RWPE1 (cell line): ENCODE data around the gene RBKS.
A peak's percentile ranks its signal among the peaks of the same experiment; 100 is the strongest.
"Not testable (repeated sequence)": the region's sequence is repeated elsewhere in the genome, so short reads cannot be mapped to it uniquely, and the experiment has no call there.

ENCODE experiments used
- CTCF ChIA-PET: fragments of 350-600 bp; sonication (Branson Sonifier 250); formaldehyde crosslinking; extraction: SDS; loops from one replicate; lab custom pipeline; 2021; lab: Yijun Ruan, JAX
- POLR2A ChIA-PET: fragments of 400-600 bp; formaldehyde crosslinking; extraction: SDS; loops from one replicate; lab custom pipeline; 2020; ENCODE audit warnings: antibody characterized with exemption; ENCODE audit not compliant: low non-redundant PET; lab: Yijun Ruan, JAX
- DNase-seq: peaks from one replicate; pipeline ENCODE4 v3.0.0; 2012; ENCODE audit warnings: low spot score
- H3K27ac ChIP-seq: fragments of 450-650 bp; 2 replicates; pipeline ENCODE4 v1.5.1; 2017
- CTCF ChIP-seq: fragments of 450-650 bp; conservative IDR thresholded peaks from 2 replicates; pipeline ENCODE4 v1.5.1; 2017; ENCODE audit warnings: low read depth, mild to moderate bottlenecking

The RBKS gene

DNA sequence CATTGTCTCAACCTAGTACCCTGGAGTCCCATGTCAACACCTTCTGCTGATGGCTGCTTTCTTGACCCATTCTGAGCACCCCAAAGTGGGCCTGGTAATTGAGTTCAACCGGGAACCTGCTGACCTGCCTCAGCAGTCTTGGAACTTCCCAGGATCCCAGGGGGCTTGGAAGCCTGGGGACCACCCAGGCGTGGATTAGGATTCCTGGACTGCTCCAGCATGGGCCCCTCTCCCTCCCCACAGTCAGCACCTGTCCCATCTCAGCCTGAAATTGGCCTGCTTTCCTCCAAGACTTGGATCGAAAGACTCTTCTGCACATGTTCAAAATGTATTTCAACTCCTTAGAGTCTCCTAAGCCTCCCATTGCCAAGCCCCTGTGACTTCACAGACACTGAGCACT is 134.1 kb downstream of the RBKS start:
- ChIA-PET POLR2A (no interaction called here), CTCF (no interaction called here)
- TF ChIP-seq CTCF = no peak
- H3K27ac ChIP-seq = 0 out of 2 replicates have a peak overlapping the region, but pooled peaks have one; percentile 1
- DNase-seq = no peak

DNA sequence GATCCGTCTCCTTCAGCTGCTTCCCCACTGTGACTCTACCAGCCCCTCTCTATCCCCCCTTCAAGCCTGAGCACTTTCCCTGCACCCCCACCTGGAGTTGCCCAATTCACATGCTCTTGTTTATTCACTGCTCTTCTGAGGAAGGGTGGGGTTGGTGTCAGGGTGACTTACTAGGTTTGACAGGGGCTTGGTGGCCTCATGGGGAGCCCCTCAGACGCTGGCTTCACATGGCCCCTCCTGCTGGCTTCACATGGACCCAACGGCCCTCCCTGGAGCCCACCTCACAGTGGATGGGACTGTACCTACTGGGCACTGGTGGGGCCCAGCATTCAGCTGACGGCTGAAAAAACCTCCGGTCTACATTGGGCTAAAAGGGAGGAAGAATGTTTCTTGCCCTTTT is 135.4 kb downstream of the RBKS start:
- DNase-seq = no peak
- CTCF ChIA-PET = interaction anchor here (0.7 to 1.3 kb wide), 4 partner anchors 26 to 51 kb away, joined by 3 to 4 read pairs (median 4); no protein-coding TSS in a partner anchor
- TF ChIP-seq CTCF = no peak
- H3K27ac ChIP-seq = peak overlapping the region; percentile 32
- POLR2A ChIA-PET = no interaction called here

DNA sequence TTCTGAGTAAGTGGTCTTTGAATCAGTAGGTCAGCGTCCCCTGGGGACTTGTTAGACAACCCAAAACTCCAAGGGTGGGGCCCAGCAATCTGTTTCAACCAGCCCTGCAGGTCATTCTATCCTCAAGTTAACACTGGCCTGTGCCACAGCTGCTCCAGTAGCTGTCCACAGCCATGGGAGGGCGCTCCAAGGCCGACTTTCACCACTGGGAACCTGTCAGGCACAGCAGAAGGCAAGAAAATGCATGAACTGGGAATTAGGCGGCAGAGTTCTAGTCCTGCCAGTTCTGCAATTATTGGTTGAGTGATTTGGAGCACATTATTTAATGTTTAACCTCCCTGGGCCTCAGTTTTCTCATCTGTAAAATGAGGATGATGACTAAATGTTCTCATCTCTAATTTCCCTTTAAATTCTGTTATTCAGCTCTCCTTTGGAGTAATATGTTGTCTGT is 136.0 kb downstream of the RBKS start:
- DNase-seq = peak; percentile 59
- ChIA-PET CTCF (interaction anchor here (0.6 to 1.3 kb wide), 7 partner anchors 10 to 462 kb away, joined by 3 to 6 read pairs (median 3); no protein-coding TSS in a partner anchor), POLR2A (no interaction called here)
- H3K27ac ChIP-seq = no peak overlapping the region
- TF ChIP-seq CTCF = no peak; the same call in 1 of the 2 replicates

GRCh38 chr2:27752551-27753237 is 137.5 kb downstream of the RBKS start:
- no peak for TF ChIP-seq CTCF
- DNase-seq = no peak
- ChIA-PET POLR2A (interaction anchor here (0.7 kb wide), 1 partner anchor 524 kb away, joined by 3 read pairs; no protein-coding TSS in a partner anchor), CTCF (interaction anchor here (0.5 to 1.7 kb wide), 6 partner anchors 9 to 1136 kb away, joined by 3 to 11 read pairs (median 4); partner anchors contain the start of gene FOSL2)
- peak overlapping the region; percentile 59 for H3K27ac ChIP-seq

GRCh38 chr2:27751377-27751776 is 138.8 kb downstream of the RBKS start:
- ChIA-PET POLR2A (no interaction called here), CTCF (interaction anchor here (0.6 to 1.7 kb wide), 4 partner anchors 48 to 1248 kb away, joined by 3 to 11 read pairs (median 4); no protein-coding TSS in a partner anchor)
- TF ChIP-seq CTCF = no peak
- no peak for DNase-seq
- H3K27ac ChIP-seq = no peak overlapping the region

DNA sequence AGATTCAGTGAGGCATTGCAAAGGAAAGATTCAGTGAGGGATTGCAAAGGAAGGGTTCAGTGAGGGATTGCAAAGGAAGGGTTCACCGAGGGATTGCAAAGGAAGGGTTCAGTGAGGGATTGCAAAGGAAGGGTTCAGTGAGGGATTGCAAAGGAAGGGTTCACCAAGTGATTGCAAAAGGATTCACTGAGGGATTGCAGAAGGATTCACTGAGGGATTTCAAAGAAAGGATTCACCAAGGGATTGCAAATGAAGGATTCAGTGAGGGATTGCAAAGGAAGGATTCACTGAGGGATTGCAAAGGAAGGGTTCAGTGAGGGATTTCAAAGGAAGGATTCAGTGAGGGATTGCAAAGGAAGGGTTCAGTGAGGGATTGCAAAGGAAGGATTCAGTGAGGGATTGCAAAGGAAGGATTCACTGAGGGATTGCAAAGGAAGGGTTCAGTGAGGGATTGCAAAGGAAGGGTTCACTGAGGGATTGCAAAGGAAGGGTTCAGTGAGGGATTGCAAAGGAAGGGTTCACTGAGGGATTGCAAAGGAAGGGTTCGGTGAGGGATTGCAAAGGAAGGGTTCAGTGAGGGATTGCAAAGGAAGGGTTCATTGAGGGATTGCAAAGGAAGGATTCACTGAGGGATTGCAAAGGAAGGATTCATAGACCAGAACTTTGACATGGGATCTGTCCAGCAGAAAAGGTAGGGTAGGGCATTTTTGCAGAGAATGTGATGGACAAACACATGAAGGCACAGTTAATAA is 141.2 kb downstream of the RBKS start:
- CTCF ChIA-PET, H3K27ac ChIP-seq, DNase-seq, POLR2A ChIA-PET: not testable (repeated sequence)
